DMS 273 (cell line): ENCODE measurements around the gene CDH4.

Source experiments
- DNase-seq: peaks from one replicate; lab custom pipeline; 2025; ENCODE audit not compliant: unreplicated experiment; lab: John Stamatoyannopoulos, UW

Gene CDH4

GRCh38 chr20:61548069-61548468, 296.0 kb downstream of the CDH4 start:
- no peak for DNase-seq

- DNase-seq, result no peak
These were observed 297.8 kb downstream of the CDH4 start for GRCh38 chr20:61549865-61550264.

- DNase-seq, result no peak
These were observed 299.3 kb downstream of the CDH4 start for GRCh38 chr20:61551401-61551800.

GRCh38 chr20:61554617-61555016, 302.6 kb downstream of the CDH4 start:
- DNase-seq, result no peak

GRCh38 chr20:61555566-61555965, 303.5 kb downstream of the CDH4 start:
- DNase-seq, result no peak

- DNase-seq, result no peak
These were observed 304.1 kb downstream of the CDH4 start for GRCh38 chr20:61556111-61556510.

GRCh38 chr20:61556673-61557072, 304.6 kb downstream of the CDH4 start:
- DNase-seq, result no peak

GRCh38 chr20:61557621-61558020, 305.6 kb downstream of the CDH4 start:
- DNase-seq, result no peak

- DNase-seq, result no peak
These were observed 306.7 kb downstream of the CDH4 start for GRCh38 chr20:61558726-61559125.

GRCh38 chr20:61559706-61560315, 307.8 kb downstream of the CDH4 start:
- DNase-seq, result no peak

GRCh38 chr20:61560361-61560853, 308.3 kb downstream of the CDH4 start:
- peak; percentile 21 for DNase-seq

GRCh38 chr20:61561111-61561830, 309.2 kb downstream of the CDH4 start:
- no peak for DNase-seq

- no peak for DNase-seq
These were observed 310.4 kb downstream of the CDH4 start for GRCh38 chr20:61562491-61562890.

- no peak for DNase-seq
These were observed 310.9 kb downstream of the CDH4 start for GRCh38 chr20:61562897-61563504.

GRCh38 chr20:61564628-61565027, 312.6 kb downstream of the CDH4 start:
- DNase-seq, result no peak

GRCh38 chr20:61565791-61566190, 313.7 kb downstream of the CDH4 start:
- no peak for DNase-seq

GRCh38 chr20:61566691-61567090, 314.6 kb downstream of the CDH4 start:
- DNase-seq, result no peak

- no peak for DNase-seq
These were observed 315.1 kb downstream of the CDH4 start for GRCh38 chr20:61567204-61567603.

GRCh38 chr20:61569825-61570224, 317.8 kb downstream of the CDH4 start:
- DNase-seq, result no peak

GRCh38 chr20:61570646-61571195, 318.7 kb downstream of the CDH4 start:
- DNase-seq, result no peak

GRCh38 chr20:61571221-61571620, 319.2 kb downstream of the CDH4 start:
- no peak for DNase-seq
